Smooth muscle cell (in vitro differentiated cells): Measurements from ENCODE around the gene PPP1R12B. TPM values are rescaled to one million over a fixed set of nuclear protein-coding genes. Genes with fewer than 3 reads are reported as not detected.
"Not testable (repeated sequence)": the region's sequence is repeated elsewhere in the genome, so short reads cannot be mapped to it uniquely, and the experiment has no call there.

Experiments used
- DNase-seq: peaks from one replicate; lab custom pipeline; 2025; ENCODE audit not compliant: unreplicated experiment; lab: John Stamatoyannopoulos, UW
- H2AFZ ChIP-seq: fragments of 200-600 bp; sonication (generic); 2 replicates; pipeline ENCODE4 v1.6.0; 2016; ENCODE audit warnings: antibody characterized with exemption, low read depth, mild to moderate bottlenecking
- H3F3A ChIP-seq: fragments of 200-600 bp; sonication (generic); 2 replicates; pipeline ENCODE4 v1.6.0; 2017; ENCODE audit warnings: antibody characterized with exemption, low read depth
- H3K27ac ChIP-seq: fragments of 200-600 bp; sonication (generic); 2 replicates; pipeline ENCODE4 v1.5.1; 2016; ENCODE audit warnings: low read depth, mild to moderate bottlenecking
- H3K27me3 ChIP-seq: fragments of 200-600 bp; sonication (generic); 2 replicates; pipeline ENCODE4 v1.6.1; 2016; ENCODE audit warnings: low read depth, mild to moderate bottlenecking
- H3K36me3 ChIP-seq: fragments of 200-600 bp; sonication (generic); 2 replicates; pipeline ENCODE4 v1.5.1; 2016; ENCODE audit warnings: low read depth
- H3K4me1 ChIP-seq: fragments of 200-600 bp; sonication (generic); 2 replicates; pipeline ENCODE4 v1.5.1; 2016; ENCODE audit warnings: low read depth
- H3K4me2 ChIP-seq: fragments of 200-600 bp; sonication (generic); 2 replicates; pipeline ENCODE4 v1.6.0; 2016; ENCODE audit warnings: mild to moderate bottlenecking
- H3K4me3 ChIP-seq: fragments of 200-600 bp; sonication (generic); 2 replicates; pipeline ENCODE4 v1.5.1; 2016; ENCODE audit warnings: mild to moderate bottlenecking
- H3K79me2 ChIP-seq: fragments of 200-600 bp; sonication (generic); 2 replicates; pipeline ENCODE4 v1.6.0; 2016; ENCODE audit warnings: low read depth, mild to moderate bottlenecking
- H3K9ac ChIP-seq: fragments of 200-600 bp; sonication (generic); 2 replicates; pipeline ENCODE4 v1.6.0; 2016; ENCODE audit warnings: low read depth
- H3K9me3 ChIP-seq: fragments of 200-600 bp; sonication (generic); replicated peaks from 2 replicates; pipeline ENCODE4 v1.5.1; 2016; ENCODE audit warnings: low read depth
- H4K20me1 ChIP-seq: fragments of 200-600 bp; sonication (generic); 2 replicates; pipeline ENCODE4 v1.6.0; 2016; ENCODE audit warnings: low read depth
- CTCF ChIP-seq: fragments of 200-600 bp; sonication (generic); IDR thresholded peaks from 2 replicates; pipeline ENCODE4 v1.5.1; 2017; ENCODE audit warnings: borderline replicate concordance, mild to moderate bottlenecking, antibody characterized with exemption; ENCODE audit not compliant: insufficient read depth, poor library complexity, severe bottlenecking
- WGBS: methylation state at CpG from one replicate; pipeline ENCODE4 v1.1.7; 2016; ENCODE audit warnings: low lambda C conversion rate; 5-methylcytosine and 5-hydroxymethylcytosine counted together
- polyA plus RNA-seq: library from polyadenylated mRNA; unstranded; fragments of >200 nt; fragmentation: Nextera tagmentation; extraction: Ambion mirVana; gene quantifications from 2 replicates; pipeline ENCODE4 v1.2.1, GENCODE V29; 2016
- total RNA-seq: library from RNA; depleted of rRNA; stranded (reverse); fragments of >200 nt; gene quantifications from 2 replicates; pipeline ENCODE4 v1.2.3, GENCODE V29; 2014

Gene PPP1R12B
- total and polyA plus RNA-seq, 2 experiments from 2014 or later, result 2.8 to 6.7 TPM

DNA sequence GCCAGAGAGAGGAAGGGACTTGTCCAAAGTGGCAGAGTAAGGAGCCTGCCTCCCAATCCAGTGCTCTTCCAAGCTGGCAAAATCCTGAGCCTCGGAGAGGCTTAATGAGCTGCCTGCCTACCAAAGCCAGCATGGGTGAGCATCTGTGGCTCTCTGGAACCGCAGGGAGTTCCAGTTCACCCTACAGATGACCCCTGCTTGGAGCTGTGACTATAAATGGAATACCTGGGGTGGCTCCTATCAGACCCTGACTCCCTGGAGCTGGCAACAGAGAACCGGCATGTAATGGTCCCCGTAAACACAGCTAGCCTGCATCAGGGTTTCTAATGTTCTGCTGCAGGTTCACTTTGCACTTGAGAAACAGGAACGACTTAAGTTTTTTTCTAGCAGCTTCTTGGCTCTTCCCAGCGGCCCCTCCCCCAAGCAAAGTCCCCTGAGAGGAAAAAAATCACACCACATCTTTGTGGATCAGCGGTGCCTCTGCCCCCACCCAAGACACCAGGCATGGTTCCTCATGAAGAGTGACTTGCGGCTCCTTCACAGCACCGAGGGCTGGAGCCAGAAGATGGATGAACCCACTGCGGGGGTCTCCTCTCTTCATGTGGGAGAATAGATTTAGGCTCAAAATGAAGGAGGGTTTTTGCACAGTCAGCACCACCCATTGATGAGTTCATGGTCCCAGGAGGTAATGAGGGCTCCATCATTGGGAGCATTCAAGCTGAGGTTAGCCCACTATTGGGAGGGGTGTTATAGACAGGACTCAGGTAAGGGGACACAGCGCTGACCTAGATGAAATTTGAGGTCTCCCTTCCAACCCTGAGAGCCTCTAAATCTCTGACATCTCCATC lies 282.8 kb downstream of the PPP1R12B start:
- no peak for DNase-seq
- Histone ChIP-seq H4K20me1 (no peaks in the 10 kb centered on the region), H3K4me2 (no peak overlapping the region), H3K27ac (no peak overlapping the region), H3K27me3 (peaks cover 17% of the 10 kb centered on the region), H3K4me1 (no peaks in the 10 kb centered on the region), H3K4me3 (no peak overlapping the region), H3F3A (no peaks in the 10 kb centered on the region), H2AFZ (no peak overlapping the region), H3K9me3 (no peaks in the 10 kb centered on the region), H3K9ac (no peak overlapping the region), H3K79me2 (no peaks in the 10 kb centered on the region), H3K36me3 (no peaks in the 10 kb centered on the region)
- TF ChIP-seq CTCF, result no peak
- 83% methylated on average over 11 of the region's 11 CpGs for WGBS

GRCh38 chr1:202632241-202632640 lies 283.7 kb downstream of the PPP1R12B start:
- TF ChIP-seq CTCF, result no peak
- no peak for DNase-seq
- Histone ChIP-seq H3K4me2 (no peak overlapping the region), H2AFZ (no peak overlapping the region), H3K9ac (no peak overlapping the region), H3K36me3 (no peaks in the 10 kb centered on the region), H3K9me3 (no peaks in the 10 kb centered on the region), H3K4me1 (no peaks in the 10 kb centered on the region), H3K27ac (no peak overlapping the region), H3F3A (no peaks in the 10 kb centered on the region), H4K20me1 (no peaks in the 10 kb centered on the region), H3K4me3 (no peak overlapping the region), H3K79me2 (no peaks in the 10 kb centered on the region), H3K27me3 (peaks cover 17% of the 10 kb centered on the region)
- WGBS, result 85% methylated on average over 10 of the region's 10 CpGs

DNA sequence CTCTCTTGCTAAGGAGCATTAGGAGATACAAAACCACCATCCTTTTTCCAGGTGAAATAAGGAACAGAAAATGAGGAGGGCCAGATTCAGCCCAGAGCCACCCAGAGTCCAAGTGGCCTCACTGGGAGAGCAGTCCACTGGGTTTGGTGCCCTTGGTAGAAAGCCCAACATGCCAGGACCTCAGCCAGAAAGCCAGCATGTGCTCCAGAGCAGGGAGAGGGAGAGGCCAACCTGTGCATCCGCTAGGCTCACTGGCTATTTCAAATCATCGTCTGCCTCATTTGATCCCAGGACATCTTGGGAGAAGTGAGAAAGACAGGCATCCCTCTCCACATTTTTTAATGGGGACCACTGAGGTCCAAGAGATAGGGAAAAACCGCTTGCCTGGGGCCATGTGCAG lies 287.7 kb downstream of the PPP1R12B start:
- H3K27me3 ChIP-seq, result peaks cover 30% of the 10 kb centered on the region
- H2AFZ ChIP-seq, H3K79me2 ChIP-seq, H3F3A ChIP-seq, DNase-seq, H3K9ac ChIP-seq, H3K27ac ChIP-seq, H4K20me1 ChIP-seq, H3K36me3 ChIP-seq, H3K4me2 ChIP-seq, H3K4me3 ChIP-seq, H3K9me3 ChIP-seq: not testable (repeated sequence)
- H3K4me1 ChIP-seq, result peaks cover 18% of the 10 kb centered on the region
- WGBS, result 64% methylated on average over 3 of the region's 3 CpGs

DNA sequence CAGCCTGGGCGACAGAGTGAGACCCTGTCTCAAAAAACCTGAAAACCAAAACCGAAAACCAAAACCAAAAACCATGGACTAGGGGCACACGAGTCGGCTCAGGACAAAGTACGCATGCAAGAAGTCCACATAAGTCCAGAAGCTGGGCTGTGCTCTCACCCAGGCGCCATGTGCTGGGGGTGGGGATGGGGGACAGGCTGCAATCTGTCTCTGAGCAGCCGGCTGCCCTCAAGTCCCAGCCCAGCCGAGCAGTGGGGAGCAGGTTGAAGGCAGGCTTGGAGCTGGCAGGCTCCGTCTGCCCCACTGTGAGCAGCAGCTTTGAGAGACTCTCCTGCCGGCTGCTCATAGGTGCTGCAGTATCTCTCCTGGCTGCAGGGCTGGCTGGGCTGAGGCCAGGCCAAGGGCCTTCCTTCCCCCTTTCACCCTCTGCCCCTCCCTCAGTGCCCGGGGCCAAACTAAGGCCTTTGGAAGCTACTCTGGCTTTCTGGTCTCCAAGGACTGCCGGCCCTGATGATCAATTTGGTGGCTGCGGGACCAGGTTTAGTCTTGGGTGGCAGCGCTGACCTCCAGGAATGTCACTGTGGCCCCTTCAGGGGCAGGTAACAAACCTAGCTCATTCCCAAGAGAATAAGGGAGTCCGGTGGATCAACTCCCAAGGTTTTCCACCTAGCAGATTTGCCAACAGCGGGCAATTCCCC lies 289.0 kb downstream of the PPP1R12B start:
- 77% methylated on average over 16 of the region's 16 CpGs for WGBS
- not testable (repeated sequence) for H3K36me3 ChIP-seq, H3K27ac ChIP-seq, H3K4me2 ChIP-seq, H3K4me3 ChIP-seq, H3K9ac ChIP-seq, H3F3A ChIP-seq, H3K9me3 ChIP-seq, H2AFZ ChIP-seq, H3K79me2 ChIP-seq, DNase-seq, H4K20me1 ChIP-seq
- H3K4me1 ChIP-seq, result peaks cover 18% of the 10 kb centered on the region
- peaks cover 43% of the 10 kb centered on the region for H3K27me3 ChIP-seq
